ENCODE measurements around the gene LIMS1. TPM values are rescaled to one million over a fixed set of nuclear protein-coding genes. Genes with fewer than 3 reads are reported as not detected.
"Not testable (repeated sequence)": the region's sequence is repeated elsewhere in the genome, so short reads cannot be mapped to it uniquely, and the experiment has no call there.

The LIMS1 gene
- polyA plus RNA-seq, 1 donor from 2014 or later = 42.2 TPM

DNA sequence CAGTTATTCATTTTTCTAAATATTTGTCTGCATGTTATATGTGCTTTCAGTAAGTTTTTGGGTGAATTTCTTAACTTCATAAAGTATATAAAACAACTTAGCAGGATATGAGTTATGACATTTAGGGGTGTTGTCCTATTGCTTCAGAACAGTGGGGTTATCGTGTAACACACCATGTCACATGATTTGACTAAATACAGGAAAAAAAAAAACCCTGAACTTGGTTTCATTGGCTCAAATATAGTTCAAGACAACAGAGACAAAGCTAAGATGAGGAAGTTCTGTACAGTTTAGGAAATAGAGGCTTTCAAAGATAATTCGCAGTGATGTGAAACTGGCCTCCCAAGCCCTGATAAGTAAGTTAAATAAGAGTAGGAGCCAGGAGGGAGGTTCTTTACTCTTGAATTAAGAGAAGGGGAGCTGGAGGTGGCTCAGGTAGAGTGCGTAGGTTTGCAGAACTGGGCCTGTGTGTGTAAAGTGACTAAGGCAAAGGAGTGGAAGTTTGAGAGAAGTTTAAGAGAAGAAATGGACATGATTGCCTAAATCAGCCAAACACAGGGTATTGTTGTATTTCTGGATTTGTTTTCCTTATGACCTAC, 53.9 kb downstream of the LIMS1 start:
- peaks cover 39 to 55% (median 53%) of the 10 kb centered on the region in 3 donors for H3K4me1 Mint-ChIP-seq

DNA sequence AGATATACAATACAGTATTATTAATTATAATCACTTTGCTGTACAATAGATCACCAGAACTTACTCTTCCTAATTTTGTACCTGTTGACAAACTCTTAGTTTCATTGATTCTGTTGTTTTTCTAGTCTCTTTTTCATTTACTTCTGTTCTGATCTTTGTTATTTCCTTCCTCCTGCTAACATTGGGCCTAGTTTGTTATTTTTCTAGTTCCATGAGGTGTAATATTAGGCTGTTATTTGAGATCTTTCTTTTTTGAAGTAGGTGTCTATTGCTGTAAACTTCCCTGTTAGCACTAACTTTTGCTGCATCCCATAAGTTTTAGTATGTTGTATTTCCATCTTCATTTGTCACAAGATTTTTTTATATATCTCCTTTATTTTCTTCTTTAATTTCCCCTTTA, 55.1 kb downstream of the LIMS1 start:
- Mint-ChIP-seq H3K4me1 (peaks cover 39 to 57% (median 53%) of the 10 kb centered on the region in 3 donors), H3K4me3 (peak overlapping the region in 3 of 4 donors; percentile 33 to 88 (median 84))

More for the DNA sequence above, 53.9 kb downstream of the LIMS1 start:
- peak overlapping the region; percentile 79 to 90 (median 84) for H3K27ac Mint-ChIP-seq
- peaks cover 0 to 2% (median 0%) of the 10 kb centered on the region in 3 donors for H3K9me3 Mint-ChIP-seq
- H3K36me3 Mint-ChIP-seq = no peaks in the 10 kb centered on the region
- H3K27me3 Mint-ChIP-seq = no peaks in the 10 kb centered on the region
- peak overlapping the region; percentile 64 to 89 (median 79) for H3K4me3 Mint-ChIP-seq

DNA sequence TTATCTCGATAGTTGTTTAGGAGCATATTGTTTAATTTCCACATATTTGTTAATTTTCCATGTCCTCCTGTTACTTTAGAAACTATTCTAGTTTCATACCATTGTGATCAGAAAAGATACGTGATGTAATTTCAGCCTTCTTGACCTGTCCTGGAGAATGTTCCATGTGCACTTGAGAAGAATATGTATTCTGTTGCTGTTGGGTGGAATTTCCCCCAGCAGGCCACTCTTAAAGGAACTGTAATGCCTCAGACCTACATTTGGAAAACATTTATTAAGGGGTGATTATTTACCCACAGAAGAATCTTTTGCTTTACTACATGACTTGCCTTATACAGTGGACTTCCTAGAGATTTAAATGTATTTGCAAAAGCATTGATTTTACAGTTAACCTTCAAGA, 55.5 kb downstream of the LIMS1 start:
- Mint-ChIP-seq H3K4me1 (peaks cover 41 to 57% (median 55%) of the 10 kb centered on the region in 3 donors), H3K9me3 (peaks cover 0 to 2% (median 0%) of the 10 kb centered on the region in 3 donors), H3K36me3 (no peaks in the 10 kb centered on the region), H3K4me3 (peak overlapping the region in 2 of 4 donors; percentile 33 to 88), H3K27ac (peak overlapping the region; percentile 32 to 84 (median 83)), H3K27me3 (no peaks in the 10 kb centered on the region)

More for the DNA sequence above, 55.1 kb downstream of the LIMS1 start:
- H3K27ac Mint-ChIP-seq = peak overlapping the region; percentile 32 to 84 (median 82)
- no peaks in the 10 kb centered on the region for H3K27me3 Mint-ChIP-seq
- H3K36me3 Mint-ChIP-seq = no peaks in the 10 kb centered on the region
- H3K9me3 Mint-ChIP-seq = peaks cover 0 to 2% (median 0%) of the 10 kb centered on the region in 3 donors

DNA sequence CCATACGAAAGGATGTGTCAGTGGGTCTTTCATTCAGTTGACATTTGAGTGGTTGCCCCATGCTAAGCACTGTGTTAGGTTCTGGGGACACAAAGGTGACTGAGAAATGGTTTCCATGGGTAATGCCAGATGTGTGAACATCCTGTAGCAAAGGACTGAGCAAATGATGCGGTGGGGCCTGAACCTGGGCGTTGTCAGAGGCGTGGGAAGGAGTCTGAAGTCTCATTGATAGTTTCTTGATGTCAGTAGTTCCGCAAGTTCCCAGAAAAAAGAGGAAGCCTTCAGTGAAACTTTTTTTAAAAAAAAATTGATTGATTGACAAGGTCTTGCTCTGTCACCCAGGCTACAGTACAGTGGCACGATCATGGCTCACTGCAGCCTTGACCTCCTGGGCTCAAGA, 56.9 kb downstream of the LIMS1 start:
- Mint-ChIP-seq H3K4me3 (peak overlapping the region; percentile 18 to 51 (median 48)), H3K4me1 (peaks cover 43 to 66% (median 62%) of the 10 kb centered on the region in 3 donors), H3K27me3 (no peaks in the 10 kb centered on the region), H3K36me3 (no peaks in the 10 kb centered on the region), H3K9me3 (no peaks in the 10 kb centered on the region), H3K27ac (peak overlapping the region; percentile 80 to 84 (median 83))

DNA sequence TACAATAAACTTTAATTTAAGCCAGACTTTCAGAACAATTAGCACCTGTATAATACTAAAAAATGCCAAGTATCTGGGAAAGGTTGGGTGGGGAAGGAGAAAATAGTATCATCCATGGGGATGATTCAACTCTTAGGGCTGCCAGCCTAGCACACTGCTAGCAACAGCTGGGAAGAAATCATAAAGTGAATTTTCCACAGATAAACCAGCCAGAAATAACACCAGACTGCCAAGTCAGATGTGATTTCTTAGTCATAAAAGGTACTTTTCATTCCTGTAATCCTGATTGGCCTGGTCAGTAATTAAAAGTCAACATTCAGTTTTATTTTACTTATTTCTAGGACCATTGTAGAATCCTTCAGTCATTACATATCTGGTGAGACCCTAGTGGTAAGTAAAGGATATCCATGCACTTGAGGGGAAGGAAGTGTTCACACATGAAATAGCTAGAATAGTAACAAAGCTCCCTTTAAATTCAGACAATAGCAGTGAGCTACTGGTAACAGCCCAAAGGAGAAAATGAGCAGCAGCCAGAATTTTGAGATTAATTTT, 59.4 kb downstream of the LIMS1 start:
- Mint-ChIP-seq H3K36me3 (no peaks in the 10 kb centered on the region), H3K27me3 (no peaks in the 10 kb centered on the region), H3K4me3 (no peak overlapping the region), H3K4me1 (peaks cover 32 to 57% (median 51%) of the 10 kb centered on the region in 3 donors), H3K27ac (peak overlapping the region in 2 of 3 donors; percentile 6 to 21), H3K9me3 (no peaks in the 10 kb centered on the region)

DNA sequence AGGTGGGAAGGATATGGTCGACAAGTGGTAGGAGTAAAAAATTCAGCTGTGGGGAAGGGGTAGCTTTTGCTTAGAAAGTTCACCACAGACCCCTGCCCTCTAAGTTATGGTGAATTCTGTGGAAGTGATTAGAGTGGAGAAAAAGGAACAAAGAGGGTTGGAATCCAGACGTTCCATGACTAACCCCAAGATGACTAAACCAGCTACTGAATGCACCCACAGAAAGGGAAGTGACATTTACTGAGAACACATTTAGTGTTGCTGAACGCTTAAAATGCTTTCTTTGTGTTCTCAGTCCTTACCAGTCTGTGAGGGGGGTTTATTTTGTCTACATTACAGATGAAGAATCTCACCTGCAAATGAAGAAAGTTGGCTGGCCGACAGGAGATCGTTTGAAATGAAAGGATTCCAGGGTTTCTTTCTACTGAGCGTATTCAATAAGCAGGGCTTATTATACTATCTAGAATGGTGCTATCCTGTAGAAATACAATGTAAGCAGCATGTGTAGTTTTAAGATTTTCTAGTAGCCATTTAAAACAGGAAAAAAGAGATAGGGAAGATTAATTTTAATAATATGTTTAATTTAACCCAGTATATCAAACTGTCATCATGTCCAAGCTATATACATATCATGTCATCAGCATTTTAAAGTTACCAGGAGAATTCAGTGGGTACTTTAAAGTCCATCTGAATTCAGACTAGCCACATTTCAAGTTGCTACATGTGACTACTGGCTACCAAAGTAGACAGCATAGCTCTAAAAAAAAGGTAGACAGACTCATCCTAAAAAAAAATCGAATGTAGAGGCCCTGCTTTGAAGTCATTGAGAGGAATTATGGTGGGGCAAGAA, 60.1 kb downstream of the LIMS1 start:
- Mint-ChIP-seq H3K36me3 (no peaks in the 10 kb centered on the region), H3K9me3 (peaks cover 0 to 3% (median 0%) of the 10 kb centered on the region in 3 donors), H3K4me1 (peaks cover 29 to 53% (median 46%) of the 10 kb centered on the region in 3 donors), H3K27me3 (no peaks in the 10 kb centered on the region), H3K4me3 (peak overlapping the region in 1 of 4 donors; percentile 74), H3K27ac (peak overlapping the region in 2 of 3 donors; percentile 6 to 21)

DNA sequence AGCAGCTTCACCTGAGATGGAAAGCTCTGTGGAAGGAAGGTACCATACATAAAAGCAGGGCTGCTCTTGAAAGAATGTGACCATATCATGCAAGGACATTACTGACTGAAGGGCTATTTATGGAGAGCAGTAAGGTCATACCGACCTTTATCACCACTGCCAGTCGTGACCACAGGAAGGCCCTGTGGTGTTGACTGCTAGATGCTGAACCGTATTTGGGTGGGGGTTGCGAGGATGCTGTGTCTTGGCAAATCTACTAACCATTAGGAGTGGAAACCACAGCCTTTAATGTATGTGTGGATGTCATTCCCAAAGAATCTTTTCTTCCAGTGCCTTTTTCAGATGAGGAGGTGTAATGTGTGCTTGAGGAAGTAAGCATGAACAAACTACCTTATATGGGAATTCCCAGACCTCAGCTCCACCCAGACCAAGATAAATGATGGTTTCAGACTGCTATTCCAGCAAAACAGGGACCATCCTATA, 60.8 kb downstream of the LIMS1 start:
- Mint-ChIP-seq H3K4me3 (peak overlapping the region in 1 of 4 donors; percentile 70), H3K27me3 (no peaks in the 10 kb centered on the region), H3K27ac (no peak overlapping the region), H3K36me3 (no peaks in the 10 kb centered on the region), H3K9me3 (peaks cover 0 to 4% (median 0%) of the 10 kb centered on the region in 3 donors), H3K4me1 (peaks cover 26 to 46% (median 39%) of the 10 kb centered on the region in 3 donors)

DNA sequence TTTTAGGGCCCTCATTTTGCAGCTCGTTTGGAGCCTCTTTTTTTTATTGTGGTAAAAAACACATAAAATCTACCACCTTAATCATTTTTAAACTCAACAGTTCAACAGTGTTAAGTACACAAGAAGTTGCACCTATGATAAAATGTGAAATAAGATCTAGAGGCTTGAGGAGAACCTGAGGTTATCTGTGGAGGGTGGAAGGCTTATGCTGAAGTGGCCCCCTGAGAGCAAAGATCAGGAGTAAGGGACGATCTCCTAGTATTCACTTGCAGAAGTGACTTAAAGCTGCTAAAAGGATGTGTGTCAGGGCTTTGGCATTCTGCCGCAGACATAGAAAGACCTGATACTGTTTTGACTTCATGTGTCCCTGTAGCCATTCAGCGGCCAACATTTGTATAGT, 61.5 kb downstream of the LIMS1 start:
- H3K9me3 Mint-ChIP-seq, H3K27me3 Mint-ChIP-seq, H3K27ac Mint-ChIP-seq, H3K36me3 Mint-ChIP-seq: not testable (repeated sequence)
- Mint-ChIP-seq H3K4me3 (peak overlapping the region in 1 of 4 donors; percentile 33), H3K4me1 (peaks cover 24 to 39% (median 33%) of the 10 kb centered on the region in 3 donors)

DNA sequence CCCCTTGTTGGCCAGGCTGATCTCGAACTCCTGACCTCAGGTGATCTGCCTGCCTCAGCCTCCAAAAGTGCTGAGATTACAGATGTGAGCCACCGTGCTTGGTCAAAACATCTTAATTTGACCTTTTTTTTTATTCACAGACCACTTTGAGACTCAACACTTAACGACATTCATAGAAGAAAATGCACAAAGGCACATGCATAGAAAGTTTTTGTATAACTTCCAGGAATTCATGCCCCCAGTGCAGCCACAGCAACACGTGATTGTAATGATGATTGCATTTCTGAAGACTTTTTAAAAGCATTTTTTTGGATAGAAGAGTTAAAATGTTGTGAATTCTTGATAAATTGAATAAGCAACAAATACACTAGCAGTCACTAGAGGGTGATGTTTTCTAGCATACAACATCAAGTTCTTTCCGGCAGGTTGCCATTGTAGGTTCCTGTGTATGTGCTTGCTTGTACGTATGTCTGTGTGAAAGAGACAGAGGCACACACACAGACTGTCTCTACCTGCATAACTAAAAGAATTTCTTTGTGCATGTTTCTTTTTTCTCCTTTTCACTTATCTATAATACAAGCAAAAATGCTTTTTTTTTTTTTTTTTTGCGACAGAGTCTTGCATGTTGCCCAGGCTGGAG, 63.0 kb downstream of the LIMS1 start:
- Mint-ChIP-seq H3K4me3 (peak overlapping the region in 2 of 4 donors; percentile 22 to 33), H3K4me1 (peaks cover 17 to 31% (median 27%) of the 10 kb centered on the region in 3 donors)
- not testable (repeated sequence) for H3K9me3 Mint-ChIP-seq, H3K36me3 Mint-ChIP-seq, H3K27ac Mint-ChIP-seq, H3K27me3 Mint-ChIP-seq

DNA sequence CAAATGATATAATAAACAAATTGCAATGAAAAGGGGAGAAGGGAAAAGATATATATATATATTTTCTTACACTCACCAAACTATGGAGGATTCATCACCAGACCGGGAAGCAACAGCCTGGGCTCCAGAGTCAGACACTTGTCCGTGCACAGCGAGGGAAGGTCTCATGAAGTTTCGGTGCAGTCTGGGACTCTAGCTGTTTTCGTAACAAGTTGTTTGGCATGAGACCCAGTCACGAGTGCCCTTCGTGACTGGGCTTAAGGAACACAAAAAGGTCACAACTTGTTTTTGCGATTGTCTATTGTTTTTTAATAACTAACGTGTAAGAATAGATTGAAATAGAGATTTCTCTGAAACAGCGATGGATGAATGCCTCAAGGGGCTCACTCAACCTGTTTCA, 66.9 kb downstream of the LIMS1 start:
- peaks cover 0 to 13% (median 4%) of the 10 kb centered on the region in 3 donors for H3K4me1 Mint-ChIP-seq
- H3K4me3 Mint-ChIP-seq, H3K36me3 Mint-ChIP-seq, H3K27ac Mint-ChIP-seq, H3K9me3 Mint-ChIP-seq, H3K27me3 Mint-ChIP-seq: not testable (repeated sequence)

DNA sequence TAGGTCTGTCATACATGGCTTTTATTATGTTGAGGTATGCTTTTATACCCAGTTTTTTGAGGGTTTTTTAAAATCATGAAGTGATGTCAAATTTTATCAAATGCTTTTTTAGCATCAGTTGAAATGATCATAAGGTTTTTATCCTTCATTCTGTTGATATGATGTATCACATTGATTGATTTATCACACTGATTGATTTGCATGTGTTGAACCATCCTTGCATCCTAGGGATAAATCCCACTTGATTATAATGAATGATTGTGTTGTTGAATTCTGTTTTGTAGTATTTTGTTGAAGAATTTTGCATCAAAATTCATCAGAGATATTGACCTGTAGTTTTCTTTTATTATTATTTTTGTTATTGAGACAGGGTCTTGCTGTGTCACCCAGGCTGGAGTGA, 68.2 kb downstream of the LIMS1 start:
- Mint-ChIP-seq H3K36me3 (peaks cover 2% of the 10 kb centered on the region), H3K9me3 (peaks cover 0 to 4% (median 0%) of the 10 kb centered on the region in 3 donors), H3K27ac (no peak overlapping the region), H3K4me3 (no peak overlapping the region), H3K4me1 (peaks cover 0 to 13% (median 4%) of the 10 kb centered on the region in 3 donors), H3K27me3 (no peaks in the 10 kb centered on the region)

DNA sequence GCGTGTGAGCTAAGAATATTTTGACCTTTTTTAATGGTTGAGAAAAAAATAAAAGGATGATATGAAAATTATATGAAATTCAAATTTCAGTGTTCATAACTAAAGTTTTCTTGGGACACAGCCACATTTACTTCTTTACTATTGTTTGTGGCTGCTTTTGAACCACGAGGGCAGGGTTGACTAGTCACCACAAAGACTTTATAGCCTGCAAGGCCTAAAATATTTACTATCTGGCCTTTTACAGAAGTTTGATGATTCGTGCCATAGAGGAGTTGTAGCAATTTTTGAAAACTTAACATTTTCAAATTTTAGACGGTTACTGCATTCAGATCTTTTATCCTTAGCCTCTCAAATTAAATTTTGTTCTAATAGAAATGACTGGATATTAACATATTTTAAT, 69.9 kb downstream of the LIMS1 start:
- Mint-ChIP-seq H3K27ac (no peak overlapping the region), H3K9me3 (peaks cover 0 to 3% (median 0%) of the 10 kb centered on the region in 3 donors), H3K36me3 (peaks cover 2% of the 10 kb centered on the region), H3K4me3 (no peak overlapping the region), H3K27me3 (peaks cover 4% of the 10 kb centered on the region), H3K4me1 (peaks cover 14 to 26% (median 17%) of the 10 kb centered on the region in 3 donors)

DNA sequence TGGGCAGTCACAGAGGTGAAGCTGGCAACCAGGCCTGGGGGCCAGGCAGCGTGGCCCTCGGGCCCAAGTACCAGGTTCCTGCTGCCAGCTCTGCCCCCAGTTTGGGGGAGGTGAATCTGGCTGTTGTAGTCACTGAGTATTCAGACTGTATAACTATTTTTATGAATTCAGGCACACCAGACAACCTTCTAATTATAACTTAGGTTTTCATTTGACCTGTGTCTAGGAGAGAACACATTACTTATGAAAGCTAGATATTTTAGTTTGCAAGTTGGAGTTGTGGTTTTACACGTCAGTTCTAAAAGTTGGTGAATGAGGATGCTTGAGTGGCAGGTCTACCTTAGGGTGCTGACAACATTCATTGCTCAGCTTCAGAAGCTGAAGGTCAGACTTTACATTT, 71.7 kb downstream of the LIMS1 start:
- no peaks in the 10 kb centered on the region for H3K9me3 Mint-ChIP-seq
- no peak overlapping the region for H3K27ac Mint-ChIP-seq
- peaks cover 2% of the 10 kb centered on the region for H3K36me3 Mint-ChIP-seq
- H3K27me3 Mint-ChIP-seq = peaks cover 4% of the 10 kb centered on the region
- peaks cover 20 to 36% (median 24%) of the 10 kb centered on the region in 3 donors for H3K4me1 Mint-ChIP-seq
- no peak overlapping the region for H3K4me3 Mint-ChIP-seq

DNA sequence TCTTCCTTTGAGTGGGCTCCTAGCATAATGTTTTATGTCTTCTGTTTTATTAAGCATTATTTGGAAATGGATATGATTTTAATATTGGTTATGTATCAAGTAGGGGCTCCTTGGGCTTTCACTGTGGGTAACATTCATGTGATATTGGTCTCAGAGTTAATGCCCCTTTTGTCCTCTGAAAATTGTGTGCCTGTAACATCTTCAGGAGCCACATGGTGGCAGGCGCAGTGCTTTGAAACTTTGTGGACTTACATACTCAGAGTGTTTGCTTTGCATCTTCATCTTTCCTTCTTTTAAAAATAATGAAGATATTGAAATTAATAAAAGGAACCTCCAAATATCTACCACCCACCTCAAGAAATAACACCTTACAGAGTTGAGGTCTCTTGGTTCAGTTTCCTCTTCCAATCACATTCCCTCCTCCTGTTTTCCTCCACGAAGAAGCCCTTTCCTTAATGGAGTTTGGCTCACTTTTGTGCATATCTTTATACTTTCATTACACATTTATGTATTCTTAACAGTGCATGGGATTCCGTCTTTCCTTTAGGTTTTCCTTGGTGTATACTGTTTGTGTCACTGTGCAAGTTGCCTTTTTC, 73.5 kb downstream of the LIMS1 start:
- H3K4me1 Mint-ChIP-seq = peaks cover 35 to 49% (median 39%) of the 10 kb centered on the region in 3 donors
- peak overlapping the region in 1 of 3 donors; percentile 39 for H3K27ac Mint-ChIP-seq
- H3K36me3 Mint-ChIP-seq = peaks cover 2% of the 10 kb centered on the region
- peak overlapping the region in 1 of 4 donors; percentile 53 for H3K4me3 Mint-ChIP-seq
- H3K27me3 Mint-ChIP-seq = peaks cover 4% of the 10 kb centered on the region
- H3K9me3 Mint-ChIP-seq = no peaks in the 10 kb centered on the region

All from IgD-negative memory B cell (primary cell).